HK-2 (cell line): Measurements from ENCODE around the gene GSS.
A peak's percentile ranks its signal among the peaks of the same experiment; 100 is the strongest.
"Not testable (repeated sequence)": the region's sequence is repeated elsewhere in the genome, so short reads cannot be mapped to it uniquely, and the experiment has no call there.

Experiments
- DNase-seq: peaks from one replicate; pipeline ENCODE4 v3.0.0-alpha.2; 2018; ENCODE audit not compliant: unreplicated experiment

The GSS gene

GRCh38 chr20:34907616-34908469, 47.8 kb downstream of the GSS start:
- DNase-seq = peak; percentile 77

- DNase-seq = no peak
These were observed 51.4 kb downstream of the GSS start for GRCh38 chr20:34904202-34904621.

- DNase-seq = not testable (repeated sequence)
These were observed 56.9 kb downstream of the GSS start for GRCh38 chr20:34898731-34899130.

GRCh38 chr20:34898129-34898528, 57.5 kb downstream of the GSS start:
- not testable (repeated sequence) for DNase-seq

- no peak for DNase-seq
These were observed 59.5 kb downstream of the GSS start for GRCh38 chr20:34896086-34896621.

GRCh38 chr20:34895465-34895864, 60.1 kb downstream of the GSS start:
- no peak for DNase-seq

GRCh38 chr20:34894723-34895122, 60.9 kb downstream of the GSS start:
- no peak for DNase-seq

GRCh38 chr20:34892671-34893070, 62.9 kb downstream of the GSS start:
- DNase-seq = no peak

- no peak for DNase-seq
These were observed 64.2 kb downstream of the GSS start for GRCh38 chr20:34891166-34892062.

- DNase-seq = no peak
These were observed 67.1 kb downstream of the GSS start for GRCh38 chr20:34888468-34888867.

- no peak for DNase-seq
These were observed 68.6 kb downstream of the GSS start for GRCh38 chr20:34887023-34887422.

GRCh38 chr20:34886122-34886521, 69.5 kb downstream of the GSS start:
- no peak for DNase-seq

GRCh38 chr20:34884260-34884659, 71.3 kb downstream of the GSS start:
- DNase-seq = no peak

- no peak for DNase-seq
These were observed 71.8 kb downstream of the GSS start for GRCh38 chr20:34883809-34884208.

GRCh38 chr20:34883087-34883688, 72.4 kb downstream of the GSS start:
- no peak for DNase-seq

- no peak for DNase-seq
These were observed 73.9 kb downstream of the GSS start for GRCh38 chr20:34881689-34882088.

GRCh38 chr20:34880971-34881370, 74.6 kb downstream of the GSS start:
- DNase-seq = not testable (repeated sequence)

GRCh38 chr20:34880215-34880850, 75.3 kb downstream of the GSS start:
- no peak for DNase-seq
